Measurements from ENCODE around the gene USP36. TPM values are rescaled to one million over a fixed set of nuclear protein-coding genes. Genes with fewer than 3 reads are reported as not detected.

The USP36 gene
- total and polyA plus RNA-seq, 9 of the 15 experiments (the other 6 are each of a cell fraction or from before 2014, with no cell fraction given) = 6.4 to 72.8 (median 22.5) TPM

- intact Hi-C loops (cut with micrococcal nuclease) (no loop called here), in situ Hi-C loops (cut with MboI) (no loop called here)
- no peak overlapping the region for H2AFZ ChIP-seq (ENCODE audit: low read depth, low read length)
- TF ChIP-seq HNRNPLL (IDR thresholded peaks at IDR 0.05; ENCODE audit: low read depth, low read length, poor library complexity, severe bottlenecking) = no peak
- TF ChIP-seq KAT7 (CRISPR knock-in tag; IDR thresholded peaks at IDR 0.05; ENCODE audit: borderline replicate concordance) = no peak
- TF ChIP-seq POLR2G (IDR thresholded peaks at IDR 0.05; ENCODE audit: low read depth, low read length) = 0 out of 2 replicates have a peak, but pooled peaks have one; percentile 37
- H3K4me1 ChIP-seq (replicated peaks in 1 of 2; ENCODE audit: control insufficient read depth in 2 of 2, insufficient read depth in 2 of 2, low read length in 2 of 2) = no peaks in the 10 kb centered on the region; a peak in 1 of 5 replicates
- ATAC-seq (no peak), FAIRE-seq (no peak), DNase-seq (ENCODE audit: extremely low read depth in 1 of 4, low spot score in 3 of 4) (no peak)
- CTCF ChIA-PET (ENCODE audit: low intra/inter-chr PET ratio) = no interaction called here
- no peaks in the 10 kb centered on the region for H3K79me2 ChIP-seq (ENCODE audit: control insufficient read depth, insufficient read depth, low read length)
- H3K27ac ChIP-seq (ENCODE audit: extremely low read depth, low read depth, low read length) = no peak overlapping the region
- POLR2A ChIA-PET = no interaction called here
- H3K4me3 ChIP-seq = no peak overlapping the region
- no peak overlapping the region for H3K9ac ChIP-seq (ENCODE audit: insufficient read depth in 1 of 2, low read depth in 2 of 2, low read length in 2 of 2)
- no peaks in the 10 kb centered on the region for H3K9me3 ChIP-seq (replicated peaks; ENCODE audit: control insufficient read depth, insufficient read depth, low read depth, low read length)
- BruUV-seq (replicated peaks) = no TSS peak
- WGBS (ENCODE audit: insufficient coverage, low coverage, missing lambda C conversion rate) = 91% methylated on average over 14 of the region's 21 CpGs
- peaks cover 91% of the 10 kb centered on the region for H3K36me3 ChIP-seq (ENCODE audit: control insufficient read depth, insufficient read depth, low read length)
- no peak overlapping the region for H3K4me2 ChIP-seq (ENCODE audit: insufficient read depth, low read length)
- peaks cover 6% of the 10 kb centered on the region; the same call in 1 of the 2 replicates for H4K20me1 ChIP-seq (replicated peaks; ENCODE audit: control insufficient read depth, insufficient read depth, low read length)
- no peaks in the 10 kb centered on the region for H3K27me3 ChIP-seq (ENCODE audit: control insufficient read depth in 2 of 2, insufficient read depth in 2 of 2, low read length in 2 of 2)
- H3K9me1 ChIP-seq (ENCODE audit: control insufficient read depth, insufficient read depth, low read length) = no peaks in the 10 kb centered on the region
These were observed 37.3 kb downstream of the USP36 start for GRCh38 chr17:78803186-78803845.

GRCh38 chr17:78802459-78802858 lies 38.2 kb downstream of the USP36 start:
- H3K27me3 ChIP-seq (ENCODE audit: control insufficient read depth in 2 of 2, insufficient read depth in 2 of 2, low read length in 2 of 2) = no peaks in the 10 kb centered on the region
- H3K9me1 ChIP-seq (ENCODE audit: control insufficient read depth, insufficient read depth, low read length) = no peaks in the 10 kb centered on the region
- no peaks in the 10 kb centered on the region for H3K79me2 ChIP-seq (ENCODE audit: control insufficient read depth, insufficient read depth, low read length)
- TF ChIP-seq SRSF3 (IDR thresholded peaks at IDR 0.05; ENCODE audit: insufficient read depth, low read length) (no peak), NELFE (IDR thresholded peaks at IDR 0.05; ENCODE audit: insufficient read depth, insufficient read length) (no peak), ATF3 (IDR thresholded peaks at IDR 0.05) (no peak), ATF3 (CRISPR knock-in tag; conservative IDR thresholded peaks at IDR 0.05) (no peak), NCOR1 (IDR thresholded peaks at IDR 0.05) (no peak), PTTG1 (tag; IDR thresholded peaks at IDR 0.05; ENCODE audit: low read depth) (no peak)
- H2AFZ ChIP-seq (ENCODE audit: low read depth, low read length) = no peak overlapping the region
- no peaks in the 10 kb centered on the region for H3K9me3 ChIP-seq (replicated peaks; ENCODE audit: control insufficient read depth, insufficient read depth, low read depth, low read length)
- H3K4me2 ChIP-seq (ENCODE audit: insufficient read depth, low read length) = no peak overlapping the region
- no peak for DNase-seq (ENCODE audit: extremely low read depth in 1 of 4, low spot score in 3 of 4)
- H4K20me1 ChIP-seq (replicated peaks; ENCODE audit: control insufficient read depth, insufficient read depth, low read length) = peaks cover 6% of the 10 kb centered on the region; the same call in 1 of the 2 replicates
- H3K9ac ChIP-seq (ENCODE audit: insufficient read depth in 1 of 2, low read depth in 2 of 2, low read length in 2 of 2) = peak overlapping the region in 1 of 2 experiments; percentile 35; a peak in 1 of 4 replicates
- H3K27ac ChIP-seq (ENCODE audit: extremely low read depth, low read depth, low read length) = no peak overlapping the region
- ChIA-PET POLR2A (interaction anchor here (0.6 kb wide), 1 partner anchor 97 kb away, joined by 3 read pairs; no protein-coding TSS in a partner anchor), CTCF (ENCODE audit: low intra/inter-chr PET ratio) (no interaction called here)
- no TSS peak for BruUV-seq (replicated peaks)
- no peak for ATAC-seq
- no peak for FAIRE-seq
- no peaks in the 10 kb centered on the region; a peak in 1 of 5 replicates for H3K4me1 ChIP-seq (replicated peaks in 1 of 2; ENCODE audit: control insufficient read depth in 2 of 2, insufficient read depth in 2 of 2, low read length in 2 of 2)
- WGBS (ENCODE audit: insufficient coverage, low coverage, missing lambda C conversion rate) = 97% methylated on average over 10 of the region's 14 CpGs
- no peak overlapping the region for H3K4me3 ChIP-seq
- H3K36me3 ChIP-seq (ENCODE audit: control insufficient read depth, insufficient read depth, low read length) = peaks cover 91% of the 10 kb centered on the region
- in situ Hi-C loops (cut with MboI) (no loop called here), intact Hi-C loops (cut with micrococcal nuclease) (no loop called here)

Data from K562 (cell line).